ENCODE results near the gene USP10. TPM values are rescaled to one million over a fixed set of nuclear protein-coding genes. Genes with fewer than 3 reads are reported as not detected.

USP10 gene
- total RNA-seq, 1 donor from 2014 or later: 73.4 TPM

DNA sequence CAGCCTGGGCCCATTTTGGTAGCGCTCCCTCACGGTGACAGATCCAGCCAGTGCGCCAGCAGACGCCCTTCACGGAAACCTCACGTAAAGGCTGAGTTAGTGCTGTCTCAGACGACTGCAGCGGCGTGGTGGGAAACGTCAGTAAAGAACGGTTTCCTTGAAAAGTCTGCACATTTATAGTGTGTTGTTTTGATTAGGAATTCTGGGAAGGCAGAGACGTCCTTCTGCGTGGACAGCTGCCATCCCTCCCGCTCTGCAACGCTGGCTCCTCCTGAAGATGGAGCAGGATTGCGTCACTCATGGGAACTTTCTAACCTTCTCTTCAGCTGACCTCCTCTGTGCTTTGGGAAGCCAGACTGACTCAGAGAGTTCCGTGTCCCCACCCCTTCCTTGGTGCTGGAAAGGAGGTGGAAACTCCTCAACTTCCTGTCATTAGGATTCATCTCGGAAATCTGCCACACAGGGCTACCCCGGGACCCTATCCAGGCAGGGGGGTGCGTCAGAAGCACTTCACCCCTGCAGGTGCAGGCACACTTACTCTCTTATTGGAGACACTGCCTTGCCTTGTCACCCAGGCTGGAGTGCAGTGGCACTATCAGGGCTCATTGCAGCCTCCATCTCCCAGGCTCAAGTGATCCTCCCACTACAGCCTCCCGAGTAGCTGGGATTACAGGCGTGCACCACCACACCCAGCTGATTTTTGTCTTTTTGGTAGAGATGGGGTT, 95.7 kb downstream of the USP10 start:
- peak; percentile 35 for DNase-seq (ENCODE audit: low read depth)
- TF ChIP-seq, protein P1, sequence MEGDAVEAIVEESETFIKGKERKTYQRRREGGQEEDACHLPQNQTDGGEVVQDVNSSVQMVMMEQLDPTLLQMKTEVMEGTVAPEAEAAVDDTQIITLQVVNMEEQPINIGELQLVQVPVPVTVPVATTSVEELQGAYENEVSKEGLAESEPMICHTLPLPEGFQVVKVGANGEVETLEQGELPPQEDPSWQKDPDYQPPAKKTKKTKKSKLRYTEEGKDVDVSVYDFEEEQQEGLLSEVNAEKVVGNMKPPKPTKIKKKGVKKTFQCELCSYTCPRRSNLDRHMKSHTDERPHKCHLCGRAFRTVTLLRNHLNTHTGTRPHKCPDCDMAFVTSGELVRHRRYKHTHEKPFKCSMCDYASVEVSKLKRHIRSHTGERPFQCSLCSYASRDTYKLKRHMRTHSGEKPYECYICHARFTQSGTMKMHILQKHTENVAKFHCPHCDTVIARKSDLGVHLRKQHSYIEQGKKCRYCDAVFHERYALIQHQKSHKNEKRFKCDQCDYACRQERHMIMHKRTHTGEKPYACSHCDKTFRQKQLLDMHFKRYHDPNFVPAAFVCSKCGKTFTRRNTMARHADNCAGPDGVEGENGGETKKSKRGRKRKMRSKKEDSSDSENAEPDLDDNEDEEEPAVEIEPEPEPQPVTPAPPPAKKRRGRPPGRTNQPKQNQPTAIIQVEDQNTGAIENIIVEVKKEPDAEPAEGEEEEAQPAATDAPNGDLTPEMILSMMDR (conservative IDR thresholded peaks at IDR 0.05; ENCODE audit: low read depth, low read length): no peak
- H3K4me3 ChIP-seq (ENCODE audit: low read depth, low read length): no peak overlapping the region

DNA sequence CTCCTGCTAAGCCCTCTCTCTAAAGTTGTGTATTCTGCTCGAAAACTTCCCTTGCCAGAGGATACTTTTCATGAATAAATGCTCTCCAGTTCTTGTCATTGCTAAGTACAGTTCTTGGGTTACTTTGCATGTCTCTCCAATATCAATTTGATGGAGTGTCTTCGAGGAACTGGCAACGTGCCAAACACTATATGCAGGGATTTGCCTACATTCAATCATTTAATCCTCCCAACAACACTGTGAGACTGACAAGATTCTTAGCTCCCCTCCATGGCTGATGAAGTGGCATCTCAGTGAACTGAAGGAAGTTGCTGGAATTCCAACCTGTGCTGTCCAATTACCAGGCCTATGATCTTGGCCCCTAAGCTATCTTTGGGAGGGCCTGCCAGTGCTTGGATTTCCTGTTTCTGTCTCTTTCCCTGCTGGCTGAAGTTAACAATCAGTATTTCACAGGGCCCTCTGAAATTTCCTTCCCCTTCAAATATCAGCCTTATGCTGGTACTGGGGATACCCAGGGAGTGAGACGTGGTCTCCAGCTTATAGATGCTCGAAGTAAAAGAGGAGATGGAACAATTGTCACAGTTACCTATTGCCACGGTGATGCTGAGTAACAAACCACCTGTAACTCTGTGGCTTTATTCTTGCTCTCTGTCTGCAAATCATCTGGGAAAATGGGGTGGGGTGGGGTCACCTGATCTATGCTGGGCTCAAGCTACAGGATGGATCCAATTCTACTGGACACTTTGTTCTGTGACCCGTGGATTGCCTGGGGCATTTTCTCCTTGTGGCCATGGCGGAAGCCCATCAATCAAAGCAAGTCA, 100.6 kb downstream of the USP10 start:
- no peak overlapping the region for H3K4me3 ChIP-seq (ENCODE audit: low read depth, low read length)
- DNase-seq (ENCODE audit: low read depth): no peak
- TF ChIP-seq, protein P1 (conservative IDR thresholded peaks at IDR 0.05; ENCODE audit: low read depth, low read length): no peak

DNA sequence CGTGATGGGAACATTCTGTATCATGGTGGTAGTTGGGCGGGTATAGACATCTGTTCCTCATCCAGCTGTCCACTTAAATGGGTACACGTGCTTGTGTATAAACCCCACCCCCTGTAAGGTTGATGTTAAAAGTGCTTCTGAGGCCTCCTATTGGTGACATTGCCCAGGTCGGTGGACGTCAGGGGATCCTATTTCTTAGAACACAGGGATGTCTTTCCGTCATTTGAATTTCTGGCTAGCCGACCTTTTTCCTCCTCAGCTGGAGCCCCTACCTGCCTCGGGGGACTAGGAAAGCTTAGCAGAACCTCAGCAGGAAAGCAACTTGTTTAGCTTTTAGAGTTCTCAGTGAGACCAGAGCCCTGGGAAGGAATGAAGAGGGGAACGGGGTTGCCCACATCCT, 103.3 kb downstream of the USP10 start:
- H3K4me3 ChIP-seq (ENCODE audit: low read depth, low read length): no peak overlapping the region
- DNase-seq (ENCODE audit: low read depth): no peak
- TF ChIP-seq, protein P1 (conservative IDR thresholded peaks at IDR 0.05; ENCODE audit: low read depth, low read length): no peak

DNA sequence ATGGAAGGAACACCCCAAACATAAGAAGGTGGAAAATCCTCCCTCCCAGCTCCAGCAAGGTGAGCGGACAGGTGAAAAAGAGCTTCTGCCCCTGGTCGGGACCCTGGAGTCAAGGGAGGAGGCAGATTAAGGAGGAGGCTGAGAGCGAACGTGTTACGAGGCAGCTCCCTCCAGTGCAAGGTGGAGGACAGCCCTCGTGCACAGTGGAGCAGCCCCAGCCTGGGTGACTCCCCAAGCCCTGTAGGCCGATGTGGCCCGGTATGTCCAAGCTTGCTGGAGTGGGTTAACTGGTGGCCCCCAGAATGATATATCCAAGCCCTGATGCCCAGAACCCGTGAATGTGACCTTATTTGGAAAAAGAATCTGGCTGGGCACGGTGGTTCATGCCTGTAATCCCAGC, 104.5 kb downstream of the USP10 start:
- TF ChIP-seq, protein P1 (conservative IDR thresholded peaks at IDR 0.05; ENCODE audit: low read depth, low read length): no peak
- H3K4me3 ChIP-seq (ENCODE audit: low read depth, low read length): no peak overlapping the region
- no peak for DNase-seq (ENCODE audit: low read depth)

DNA sequence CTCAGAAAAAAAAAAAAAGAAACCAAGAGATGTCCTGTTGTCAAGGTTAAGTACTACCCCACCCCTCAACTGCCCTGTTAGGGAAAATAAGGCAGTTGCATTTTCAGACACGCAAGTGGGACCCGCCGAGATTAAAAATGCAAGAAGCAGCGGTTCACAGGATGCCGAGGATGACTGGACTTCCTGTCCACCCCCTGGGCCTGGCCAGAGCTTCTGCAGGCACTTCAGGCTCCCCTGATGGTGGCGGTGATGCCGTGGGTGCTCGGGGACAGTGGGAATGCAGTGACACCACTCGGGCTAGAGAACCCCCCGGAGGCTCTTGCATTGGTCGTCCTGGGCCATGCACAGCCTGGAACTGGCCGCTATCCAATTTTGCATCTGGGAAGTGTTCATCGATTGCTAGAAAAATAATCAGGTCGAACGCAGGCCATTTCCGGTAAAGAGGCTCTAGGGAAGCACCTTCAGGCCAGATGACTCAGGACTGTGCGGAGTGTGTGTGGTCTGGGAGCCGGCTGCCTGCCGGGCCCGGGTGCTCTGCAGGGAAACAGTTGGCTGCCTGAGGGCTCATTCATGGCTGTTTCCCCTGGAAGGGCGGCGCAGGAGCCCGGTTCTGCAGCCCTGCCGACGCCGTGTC, 106.6 kb downstream of the USP10 start:
- TF ChIP-seq, protein P1 (conservative IDR thresholded peaks at IDR 0.05; ENCODE audit: low read depth, low read length): no peak
- H3K4me3 ChIP-seq (ENCODE audit: low read depth, low read length): no peak overlapping the region
- DNase-seq (ENCODE audit: low read depth): no peak

DNA sequence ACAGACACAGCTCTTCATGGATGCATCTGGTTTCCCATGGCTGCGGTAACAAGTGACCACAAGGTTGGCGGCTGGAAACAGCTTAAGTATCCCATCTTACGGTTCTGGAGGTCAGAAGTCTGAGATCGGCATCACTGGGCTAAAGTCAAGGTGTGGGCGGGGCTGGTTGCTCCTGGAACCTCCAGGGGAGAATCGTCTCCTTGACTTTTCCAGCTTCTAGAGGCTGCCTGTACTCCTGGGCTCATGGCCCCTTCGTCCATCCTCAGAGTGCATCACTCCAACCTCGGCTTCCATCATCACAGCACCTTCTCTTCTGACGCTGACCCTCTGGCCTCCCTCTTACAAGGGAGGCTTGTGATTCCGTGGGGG, 107.1 kb downstream of the USP10 start:
- TF ChIP-seq, protein P1 (conservative IDR thresholded peaks at IDR 0.05; ENCODE audit: low read depth, low read length): no peak
- DNase-seq (ENCODE audit: low read depth): no peak
- no peak overlapping the region for H3K4me3 ChIP-seq (ENCODE audit: low read depth, low read length)
